Gastrocnemius medialis (tissue), 4 donors: ENCODE data around the gene ANKRD16. TPM values are rescaled to one million over a fixed set of nuclear protein-coding genes. Genes with fewer than 3 reads are reported as not detected.
A peak's percentile ranks its signal among the peaks of the same experiment; 100 is the strongest.

ENCODE experiments used
- ATAC-seq, 2 donors: fragments of 150-250 bp; one replicate each; pipeline ENCODE4 v1.9.1; 2016
- DNase-seq, 2 donors: peaks; one replicate each; pipeline ENCODE4 v3.0.0-alpha.2; 2019
- H3K27ac ChIP-seq, 4 donors: fragments of 200-600 bp; sonication (generic); 1 replicate in 1 of 4; 2 replicates in 3 of 4; pipeline ENCODE4 v1.5.1; 2016 to 2018; ENCODE audit warnings: mild to moderate bottlenecking in 2 of 4, moderate library complexity in 1 of 4
- H3K27me3 ChIP-seq, 3 donors: fragments of 200-600 bp; sonication (generic) in 2 of 3; 1 replicate in 1 of 3; 2 replicates in 2 of 3; pipeline versions ENCODE4 v1.5.1 to v1.6.0; 2016 to 2019; ENCODE audit warnings: mild to moderate bottlenecking in 1 of 3, moderate library complexity in 1 of 3
- H3K36me3 ChIP-seq, 2 donors: fragments of 200-600 bp; sonication (generic) in 1 of 2; one replicate each; pipeline ENCODE4 v1.5.1; 2017 to 2018
- H3K4me1 ChIP-seq, 2 donors: fragments of 200-600 bp; sonication (generic) in 1 of 2; one replicate each; pipeline ENCODE4 v1.5.1; 2016 to 2017; ENCODE audit warnings: mild to moderate bottlenecking in 2 of 2
- H3K4me3 ChIP-seq, 4 donors: fragments of 200-600 bp; sonication (generic) in 3 of 4; 1 replicate in 1 of 4; 2 replicates in 3 of 4; pipeline ENCODE4 v1.5.1; 2016 to 2019; ENCODE audit warnings: mild to moderate bottlenecking in 2 of 4
- H3K9me3 ChIP-seq, 3 donors: fragments of 200-600 bp; sonication (generic) in 2 of 3; 1 replicate in 1 of 3; 2 replicates in 2 of 3; pipeline ENCODE4 v1.5.1; 2016 to 2019
- CTCF ChIP-seq, 5 experiments: fragments of 450-650 bp in 3 of 5; fragments of 200-600 bp in 2 of 5; sonication (generic) in 2 of 5; IDR thresholded peaks in 4 of 5; conservative IDR thresholded peaks in 1 of 5; 1 replicate in 4 of 5; 2 replicates in 1 of 5; pipeline ENCODE4 v1.5.1; 2016 to 2019; ENCODE audit warnings: antibody characterized with exemption in 5 of 5, mild to moderate bottlenecking in 3 of 5, moderate library complexity in 3 of 5
- POLR2A ChIP-seq, 2 donors: fragments of 450-650 bp; IDR thresholded peaks; one replicate each; pipeline ENCODE4 v1.6.1; 2017; ENCODE audit warnings: antibody characterized with exemption in 2 of 2, mild to moderate bottlenecking in 2 of 2, moderate library complexity in 2 of 2
- in situ Hi-C, 4 donors: fragments of 200-750 bp; cut with MboI; loops; one replicate each; pipeline versions ENCODE4 v1.15.0 to v1.8.0; 2017; ENCODE audit warnings: low sequenced_read_pairs in 4 of 4
- intact Hi-C: fragments of 100-400 bp; cut with DNase I; formaldehyde crosslinking; loops from one replicate; pipeline ENCODE4 v1.15.1; 2023; ENCODE audit warnings: low total_unique reads
- total RNA-seq, 4 donors: library from RNA; depleted of rRNA; stranded (reverse); fragments of >200 nt; gene quantifications; one replicate each; pipeline versions ENCODE4 v1.1.0 to v1.2.3, GENCODE V29; 2016

Gene ANKRD16
- total RNA-seq, result 1 to 10 TPM; 1.4 to 5.4 (median 3.8) TPM

GRCh38 chr10:5889624-5890451 lies at the start of gene ANKRD16, which contains the start of gene FBH1:
ANKRD16 (minus strand) TSS chr10:5889893; CDS start chr10:5889354, 539 bp downstream.
FBH1 (plus strand) TSS chr10:5890243; CDS start chr10:5890346, 103 bp downstream.
- H3K9me3 ChIP-seq, result no peaks in the 10 kb centered on the region
- H3K4me3 ChIP-seq, result peak within 1 kb of the TSS; percentile 69 to 91 (median 74)
- ATAC-seq, result peak; percentile 87 to 89
- peak within 1 kb of the TSS; percentile 77 to 95 (median 88) for H3K27ac ChIP-seq
- peak; percentile 82 to 87 for TF ChIP-seq POLR2A (IDR thresholded peaks at IDR 0.05)
- TF ChIP-seq CTCF (IDR thresholded peaks at IDR 0.05 in 4 of 5, conservative IDR thresholded peaks at IDR 0.05 in 1 of 5), result no peak
- peak; percentile 98 for DNase-seq
- in situ Hi-C loops, result no loop called here
- peaks cover 0 to 19% of the 10 kb centered on the region in 2 donors for H3K36me3 ChIP-seq
- no peaks in the 10 kb centered on the region for H3K27me3 ChIP-seq
- intact Hi-C loops, result loop anchor here (1.0 to 5.0 kb wide), 5 partner anchors 55 to 208 kb away; partner anchors contain the start of genes GDI2, IL15RA, RBM17 and TASOR2
- peaks cover 38 to 46% of the 10 kb centered on the region in 2 donors for H3K4me1 ChIP-seq

GRCh38 chr10:5938291-5938690 lies 48.6 kb upstream of the ANKRD16 start:
- Histone ChIP-seq H3K9me3 (no peaks in the 10 kb centered on the region), H3K36me3 (peaks cover 3 to 42% of the 10 kb centered on the region in 2 donors), H3K4me1 (peaks cover 0 to 7% of the 10 kb centered on the region in 2 donors), H3K27ac (no peak overlapping the region), H3K27me3 (no peaks in the 10 kb centered on the region), H3K4me3 (no peak overlapping the region)
- TF ChIP-seq POLR2A (IDR thresholded peaks at IDR 0.05) (no peak), CTCF (IDR thresholded peaks at IDR 0.05 in 4 of 5, conservative IDR thresholded peaks at IDR 0.05 in 1 of 5) (no peak)
- DNase-seq (no peak), ATAC-seq (no peak)
- in situ Hi-C loops (no loop called here), intact Hi-C loops (no loop called here)

GRCh38 chr10:5937016-5937415 lies 47.3 kb upstream of the ANKRD16 start:
- peaks cover 3 to 46% of the 10 kb centered on the region in 2 donors for H3K36me3 ChIP-seq
- in situ Hi-C loops, result no loop called here
- intact Hi-C loops, result no loop called here

GRCh38 chr10:5935628-5936027 lies 45.9 kb upstream of the ANKRD16 start:
- no peak for TF ChIP-seq CTCF (IDR thresholded peaks at IDR 0.05 in 4 of 5, conservative IDR thresholded peaks at IDR 0.05 in 1 of 5)
- TF ChIP-seq POLR2A (IDR thresholded peaks at IDR 0.05), result no peak
- Histone ChIP-seq H3K4me3 (no peak overlapping the region), H3K9me3 (no peaks in the 10 kb centered on the region), H3K36me3 (peaks cover 3 to 60% of the 10 kb centered on the region in 2 donors), H3K27me3 (no peaks in the 10 kb centered on the region), H3K27ac (no peak overlapping the region), H3K4me1 (no peaks in the 10 kb centered on the region)
- no peak for DNase-seq
- intact Hi-C loops (no loop called here), in situ Hi-C loops (no loop called here)
- ATAC-seq, result no peak

More at GRCh38 chr10:5937016-5937415, 47.3 kb upstream of the ANKRD16 start:
- TF ChIP-seq POLR2A (IDR thresholded peaks at IDR 0.05), result no peak
- no peak for TF ChIP-seq CTCF (IDR thresholded peaks at IDR 0.05 in 4 of 5, conservative IDR thresholded peaks at IDR 0.05 in 1 of 5)
- ATAC-seq, result no peak
- no peak overlapping the region for H3K4me3 ChIP-seq
- no peaks in the 10 kb centered on the region for H3K9me3 ChIP-seq
- H3K4me1 ChIP-seq, result peaks cover 0 to 5% of the 10 kb centered on the region in 2 donors
- H3K27ac ChIP-seq, result no peak overlapping the region
- H3K27me3 ChIP-seq, result no peaks in the 10 kb centered on the region
- no peak for DNase-seq
